ENCODE measurements around the gene MAP4.

DNA sequence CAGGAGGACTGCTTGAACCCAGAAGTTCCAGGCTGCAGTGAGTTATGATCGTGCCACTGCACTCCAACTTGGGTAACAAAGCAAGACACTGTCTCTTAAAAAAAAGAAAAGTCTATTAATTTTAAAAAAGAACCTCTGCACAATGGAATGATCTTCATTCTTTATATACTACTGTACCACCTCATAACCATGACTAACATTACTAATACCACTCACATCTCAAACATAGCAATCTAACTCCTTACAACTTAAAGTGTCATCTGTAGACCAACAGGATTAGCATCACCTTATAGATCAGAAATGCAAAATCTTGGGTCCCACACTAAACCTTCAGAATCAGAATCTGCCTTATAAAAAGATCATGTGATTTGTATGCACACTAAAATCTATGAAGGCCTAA is 48.8 kb upstream of the MAP4 start:
- TF ChIP-seq, protein P1, sequence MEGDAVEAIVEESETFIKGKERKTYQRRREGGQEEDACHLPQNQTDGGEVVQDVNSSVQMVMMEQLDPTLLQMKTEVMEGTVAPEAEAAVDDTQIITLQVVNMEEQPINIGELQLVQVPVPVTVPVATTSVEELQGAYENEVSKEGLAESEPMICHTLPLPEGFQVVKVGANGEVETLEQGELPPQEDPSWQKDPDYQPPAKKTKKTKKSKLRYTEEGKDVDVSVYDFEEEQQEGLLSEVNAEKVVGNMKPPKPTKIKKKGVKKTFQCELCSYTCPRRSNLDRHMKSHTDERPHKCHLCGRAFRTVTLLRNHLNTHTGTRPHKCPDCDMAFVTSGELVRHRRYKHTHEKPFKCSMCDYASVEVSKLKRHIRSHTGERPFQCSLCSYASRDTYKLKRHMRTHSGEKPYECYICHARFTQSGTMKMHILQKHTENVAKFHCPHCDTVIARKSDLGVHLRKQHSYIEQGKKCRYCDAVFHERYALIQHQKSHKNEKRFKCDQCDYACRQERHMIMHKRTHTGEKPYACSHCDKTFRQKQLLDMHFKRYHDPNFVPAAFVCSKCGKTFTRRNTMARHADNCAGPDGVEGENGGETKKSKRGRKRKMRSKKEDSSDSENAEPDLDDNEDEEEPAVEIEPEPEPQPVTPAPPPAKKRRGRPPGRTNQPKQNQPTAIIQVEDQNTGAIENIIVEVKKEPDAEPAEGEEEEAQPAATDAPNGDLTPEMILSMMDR (IDR thresholded peaks at IDR 0.05) = no peak
- no peak for TF ChIP-seq POLR2A (IDR thresholded peaks at IDR 0.05)

Measured in Peyer's patch (tissue), 4 donors.